ENCODE measurements around the gene SPRR3.

The SPRR3 gene, protein sequence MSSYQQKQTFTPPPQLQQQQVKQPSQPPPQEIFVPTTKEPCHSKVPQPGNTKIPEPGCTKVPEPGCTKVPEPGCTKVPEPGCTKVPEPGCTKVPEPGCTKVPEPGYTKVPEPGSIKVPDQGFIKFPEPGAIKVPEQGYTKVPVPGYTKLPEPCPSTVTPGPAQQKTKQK

DNA sequence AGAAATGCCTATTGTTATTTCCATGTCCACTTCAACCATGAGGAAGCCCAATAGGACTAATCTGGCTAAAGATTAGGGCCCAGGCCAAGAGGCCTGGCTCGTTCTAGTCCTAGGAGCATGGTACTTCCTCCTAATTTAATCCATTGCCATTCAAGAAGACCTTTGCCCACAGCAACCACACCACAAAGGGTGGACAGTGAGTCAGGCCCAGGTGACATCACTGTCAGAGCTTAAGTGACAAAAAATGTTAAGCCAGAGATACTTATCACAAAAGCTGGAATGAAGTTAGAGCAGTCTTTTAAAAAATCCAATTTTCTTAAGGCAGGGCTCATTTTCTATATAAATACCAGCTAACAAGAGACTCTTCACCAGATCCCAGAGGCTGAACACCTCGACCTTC lies at the start of gene SPRR3:
SPRR3 (plus strand) TSS at position 368 of the 400 bp plus-strand sequence. CDS start 1,272 bp downstream, outside the sequence.
- DNase-seq (ENCODE audit: low read depth): no peak

DNA sequence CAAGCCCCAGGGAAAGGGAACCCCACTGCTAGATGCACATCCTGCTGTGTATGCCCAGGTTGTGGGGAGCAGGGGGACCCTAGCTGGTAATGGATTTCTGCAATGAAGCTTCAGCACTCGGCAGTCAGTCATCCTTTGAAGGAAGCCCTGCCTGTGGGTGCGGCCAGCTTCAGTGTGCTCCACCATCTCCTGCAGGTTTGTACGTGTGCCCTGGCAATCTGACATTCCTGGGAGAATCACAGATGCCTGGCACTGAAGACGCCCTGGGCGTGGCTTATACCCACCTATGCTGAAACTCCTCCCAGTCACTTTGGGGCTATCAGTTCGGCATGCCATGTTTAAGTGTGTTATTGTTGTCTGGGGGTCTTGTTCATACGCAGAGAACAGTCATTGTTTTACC lies 47.8 kb upstream of the SPRR3 start:
- no peak for DNase-seq (ENCODE audit: low read depth)

DNA sequence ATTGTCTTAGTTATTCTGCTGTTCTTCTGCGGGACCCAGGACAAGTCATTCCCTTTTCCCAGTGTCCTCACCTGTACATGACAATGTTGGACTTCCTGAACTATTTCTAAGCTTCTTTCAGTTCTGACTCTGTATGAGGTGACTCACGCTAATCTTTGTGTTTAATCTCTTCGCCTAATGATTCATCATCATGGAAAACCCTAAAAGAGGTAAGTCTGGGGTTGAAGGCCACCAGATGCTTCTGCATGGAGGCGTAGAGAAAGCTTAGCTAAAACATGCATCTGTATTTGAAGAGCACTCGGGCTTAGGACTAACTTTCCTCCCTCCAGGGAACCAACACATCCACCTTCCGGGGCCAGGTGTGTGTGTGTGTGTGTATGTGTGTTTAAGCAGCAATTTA lies 47.1 kb upstream of the SPRR3 start:
- no peak for DNase-seq (ENCODE audit: low read depth)

DNA sequence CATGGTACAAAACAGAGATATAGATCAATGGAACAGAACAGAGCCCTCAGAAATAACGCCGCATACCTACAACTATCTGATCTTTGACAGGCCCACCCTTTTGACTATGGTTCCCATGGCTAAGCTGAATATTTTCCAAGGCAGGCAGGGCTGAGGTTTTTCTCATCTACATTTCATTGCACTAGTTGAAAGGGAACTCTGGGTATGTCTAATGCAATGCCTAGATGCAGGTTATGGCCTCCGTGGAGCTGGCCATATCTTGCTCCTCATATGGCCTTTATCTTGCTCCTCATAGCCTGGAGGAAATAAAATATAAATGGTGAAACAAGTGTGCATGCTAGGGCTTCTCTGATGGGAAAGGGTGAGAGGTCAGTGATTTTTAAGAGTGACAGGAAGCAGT lies 44.0 kb upstream of the SPRR3 start:
- no peak for DNase-seq (ENCODE audit: low read depth)

DNA sequence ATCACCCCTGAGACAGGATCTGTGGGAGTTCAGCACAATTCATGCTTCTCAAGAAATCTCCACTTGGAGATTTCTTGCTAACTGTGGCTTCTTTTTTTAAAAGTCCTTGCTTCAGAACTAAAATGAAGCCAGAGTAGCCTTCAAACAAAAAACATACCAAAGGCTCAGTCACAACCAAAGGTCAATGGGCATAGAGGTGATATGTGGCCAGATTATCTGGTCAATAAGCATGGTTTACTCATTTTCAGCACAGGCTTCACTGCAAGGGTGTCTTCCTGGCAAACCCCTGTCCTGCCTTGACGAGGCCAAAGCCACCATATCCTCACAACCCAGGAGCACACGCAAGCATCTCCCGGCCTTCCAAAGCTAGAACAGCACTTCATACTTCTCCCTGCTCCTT lies 42.3 kb upstream of the SPRR3 start:
- no peak for DNase-seq (ENCODE audit: low read depth)

DNA sequence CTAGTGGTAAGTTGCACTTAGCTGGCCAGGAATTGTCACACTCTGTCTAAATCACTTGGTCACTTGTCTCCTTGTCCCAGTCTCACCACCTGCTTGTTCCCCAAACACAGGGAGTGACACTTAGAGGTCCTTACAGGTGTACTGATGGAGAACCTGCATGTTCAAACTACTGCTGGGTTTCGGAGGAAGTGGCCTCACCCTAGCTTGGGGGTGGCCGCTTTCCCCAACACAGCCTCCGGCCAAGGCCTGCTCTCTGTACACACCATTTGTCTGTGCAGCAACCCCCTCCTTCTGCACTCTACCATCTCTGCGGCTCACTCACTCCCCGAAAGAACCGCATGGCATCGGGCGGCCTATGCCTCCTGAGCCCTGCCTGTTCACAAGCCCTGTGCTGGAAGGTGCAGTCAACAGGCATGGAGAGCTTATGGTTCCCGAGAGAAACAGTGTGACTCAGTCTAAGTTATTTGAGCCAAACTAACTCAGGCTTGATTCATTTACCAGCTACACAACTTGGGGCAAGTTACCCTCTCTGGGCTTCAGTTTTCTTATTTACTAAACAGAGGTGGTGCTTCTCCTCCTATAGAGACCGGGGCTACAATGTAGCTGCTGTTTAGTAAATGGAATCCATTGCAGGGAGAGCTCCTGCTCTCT lies 41.6 kb upstream of the SPRR3 start:
- DNase-seq (ENCODE audit: low read depth): no peak

DNA sequence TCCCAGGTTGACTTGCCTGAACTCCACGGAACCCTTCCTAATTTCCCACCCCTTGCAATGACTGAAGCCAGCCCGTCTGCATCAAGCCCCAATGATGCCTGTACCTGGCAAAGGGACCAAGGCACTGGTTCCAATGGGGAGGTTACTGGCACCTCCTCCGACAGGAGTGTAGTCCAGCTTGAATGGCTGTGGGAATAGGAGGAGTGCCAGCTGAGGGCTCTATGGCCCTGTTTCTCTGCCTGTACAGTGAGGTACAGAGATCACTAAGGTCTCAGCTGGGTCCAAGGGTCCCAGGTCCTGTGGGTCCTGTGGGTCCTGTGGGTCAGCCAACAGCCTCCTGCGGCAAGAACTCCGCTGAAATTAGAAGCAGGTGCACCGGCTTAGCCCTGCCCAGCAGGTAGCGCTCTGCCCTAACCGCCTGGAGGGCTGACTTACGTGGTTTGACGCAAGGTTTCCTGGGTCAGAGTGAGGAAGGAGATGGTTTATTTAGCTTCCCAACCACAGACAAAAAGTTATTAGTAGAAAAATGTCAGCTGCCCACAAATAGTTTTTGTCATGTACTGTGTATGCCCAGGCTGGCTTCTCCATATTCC lies 41.0 kb upstream of the SPRR3 start:
- no peak for DNase-seq (ENCODE audit: low read depth)

DNA sequence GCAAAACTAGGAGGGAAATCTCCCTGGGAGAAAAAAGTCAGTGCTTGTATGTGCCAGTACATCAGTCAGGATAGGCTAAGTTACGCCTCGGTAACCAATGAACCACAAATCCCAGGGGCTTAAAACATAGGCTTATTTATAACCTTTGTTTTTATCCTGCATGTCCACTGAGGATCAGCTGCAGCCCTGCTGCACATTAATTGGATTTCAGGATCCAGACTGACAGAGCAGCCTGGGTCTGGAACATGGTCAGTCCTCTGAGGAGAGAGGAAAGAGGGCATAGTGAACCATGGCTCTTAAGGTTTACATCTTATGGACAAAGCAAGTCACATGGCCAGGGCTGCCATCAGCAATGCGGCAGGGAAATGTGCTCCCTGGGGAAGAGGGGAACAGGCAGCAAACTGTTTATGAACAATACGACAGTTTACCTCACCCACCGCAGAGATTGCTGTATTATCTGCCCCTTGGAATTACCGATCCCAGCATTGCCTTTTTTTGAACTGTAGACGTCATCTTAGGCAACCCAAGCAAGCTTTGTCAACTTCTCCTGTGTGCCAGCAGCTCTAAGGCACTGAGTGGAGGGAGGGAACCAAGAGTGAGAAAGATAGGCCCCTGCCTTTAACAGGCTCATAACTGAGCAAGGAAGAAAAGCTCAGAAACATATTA lies 40.2 kb upstream of the SPRR3 start:
- no peak for DNase-seq (ENCODE audit: low read depth)

DNA sequence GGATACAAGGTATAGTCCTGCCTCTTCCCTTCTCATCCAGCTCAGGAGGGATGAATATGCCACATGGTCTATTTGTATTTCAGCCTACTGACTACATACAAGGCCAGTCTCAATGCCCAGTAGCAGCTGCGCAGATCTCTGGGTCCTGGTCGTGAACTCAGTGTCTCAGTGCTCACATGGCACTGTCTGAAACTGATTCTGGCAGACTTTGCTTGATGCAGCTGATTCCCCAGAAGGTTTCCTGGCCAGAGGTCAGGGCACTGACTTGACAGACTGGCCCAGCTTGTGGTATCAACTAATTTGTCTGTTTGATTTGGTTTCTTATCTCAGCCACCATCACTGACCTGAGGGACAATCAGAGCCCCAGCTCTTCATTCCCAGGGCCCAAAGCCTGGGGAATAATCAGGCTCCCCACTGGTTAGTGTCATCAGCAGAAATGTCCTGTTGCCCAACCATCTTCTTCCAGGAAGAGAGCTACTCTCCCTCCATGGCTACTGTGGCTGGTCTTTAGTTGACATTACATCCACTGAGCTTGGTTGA lies 38.6 kb upstream of the SPRR3 start:
- DNase-seq (ENCODE audit: low read depth): no peak

DNA sequence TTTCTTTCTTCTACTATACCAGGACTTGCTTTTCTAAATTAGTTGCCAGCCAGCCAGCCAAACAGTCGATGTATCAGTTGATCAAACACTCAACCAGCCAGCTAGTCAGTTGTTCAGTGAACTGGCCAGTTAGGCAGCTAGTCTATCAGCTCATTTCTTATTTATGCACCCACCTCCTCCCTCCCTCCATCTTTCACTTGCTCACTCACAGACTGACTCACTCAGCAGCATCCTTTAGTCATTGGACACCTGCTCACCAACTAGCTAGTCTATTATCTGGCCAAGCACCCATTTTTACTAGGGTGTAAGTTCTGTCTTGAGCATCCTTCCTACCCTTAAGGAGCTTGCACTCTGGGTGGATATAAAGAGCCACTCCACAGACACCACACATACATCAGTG lies 37.0 kb upstream of the SPRR3 start:
- no peak for DNase-seq (ENCODE audit: low read depth)

DNA sequence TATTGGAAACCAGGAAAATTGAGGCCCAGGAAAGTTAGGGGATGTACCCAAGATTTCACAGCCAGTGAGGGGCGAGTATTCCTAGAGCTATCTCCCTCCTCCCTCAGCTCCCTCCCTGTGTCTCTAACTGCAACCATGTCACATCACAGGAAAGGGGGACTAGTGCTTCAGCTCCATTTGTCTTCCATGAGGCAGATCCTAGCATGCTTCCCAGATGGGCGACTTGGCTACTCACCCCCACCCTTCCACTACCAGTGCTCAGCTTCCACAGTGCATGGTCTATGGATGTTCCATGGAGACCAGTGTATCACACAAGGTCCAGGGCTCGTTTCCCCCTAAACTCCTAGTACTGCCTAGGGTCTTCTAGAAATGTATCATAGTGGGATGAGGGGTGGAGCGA lies 35.7 kb upstream of the SPRR3 start:
- no peak for DNase-seq (ENCODE audit: low read depth)

DNA sequence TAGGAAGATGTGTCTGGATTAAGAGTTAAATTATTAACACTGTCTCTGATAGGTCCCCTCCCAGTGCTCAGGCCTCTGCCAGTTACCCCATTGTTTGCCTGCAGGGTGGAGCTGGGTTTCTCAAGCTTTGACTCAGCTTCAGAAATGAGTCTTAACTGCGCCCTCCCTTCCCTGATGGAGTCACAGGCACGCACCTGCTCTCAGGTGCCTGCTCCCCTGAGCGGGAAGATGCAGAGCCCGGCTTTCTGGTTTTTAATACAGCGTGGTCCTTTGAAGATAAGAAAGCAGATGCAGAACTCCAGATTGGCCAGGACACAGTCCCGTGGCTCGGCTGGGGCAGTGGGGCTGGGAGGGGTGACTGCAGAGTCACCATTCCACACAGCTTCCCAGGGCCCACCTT lies 34.3 kb upstream of the SPRR3 start:
- no peak for DNase-seq (ENCODE audit: low read depth)

DNA sequence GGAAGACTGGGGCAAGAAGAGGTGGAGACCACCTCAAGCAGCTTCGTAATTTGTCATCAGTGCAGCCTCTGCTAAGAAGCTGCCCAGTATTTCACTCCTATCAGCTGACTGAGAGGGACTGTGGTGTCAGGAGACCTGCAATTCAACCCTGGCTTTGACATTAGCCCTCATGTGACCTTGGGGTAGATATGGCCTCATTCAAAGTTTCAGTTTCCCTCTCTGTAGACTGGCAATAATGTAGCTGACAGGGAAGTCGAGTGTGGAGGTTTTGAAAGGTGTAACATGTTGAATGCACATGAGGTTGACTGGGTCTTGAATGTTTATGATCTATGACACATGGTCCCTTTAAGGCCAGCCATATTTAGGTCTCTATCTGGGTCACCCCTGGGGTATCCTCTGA lies 33.3 kb upstream of the SPRR3 start:
- no peak for DNase-seq (ENCODE audit: low read depth)

DNA sequence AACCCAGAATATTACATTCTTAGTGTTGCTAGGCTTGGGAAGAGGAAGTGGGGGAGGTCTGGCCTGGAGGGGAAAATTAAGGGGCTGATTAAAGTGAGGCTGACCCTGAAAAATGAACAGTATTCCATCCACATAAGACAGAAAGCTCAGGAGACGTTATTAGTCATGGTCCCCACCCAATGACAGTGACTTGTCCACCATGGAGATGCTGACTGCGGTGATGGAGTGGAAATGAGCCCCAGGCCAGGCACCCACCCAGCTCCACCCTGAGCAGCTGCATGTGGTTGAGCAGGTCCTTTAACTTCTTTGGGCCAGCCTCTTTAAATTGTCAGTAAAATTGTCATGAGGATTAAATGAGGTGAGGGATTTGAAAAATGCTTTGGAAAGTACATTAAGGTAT lies 32.5 kb upstream of the SPRR3 start:
- no peak for DNase-seq (ENCODE audit: low read depth)

DNA sequence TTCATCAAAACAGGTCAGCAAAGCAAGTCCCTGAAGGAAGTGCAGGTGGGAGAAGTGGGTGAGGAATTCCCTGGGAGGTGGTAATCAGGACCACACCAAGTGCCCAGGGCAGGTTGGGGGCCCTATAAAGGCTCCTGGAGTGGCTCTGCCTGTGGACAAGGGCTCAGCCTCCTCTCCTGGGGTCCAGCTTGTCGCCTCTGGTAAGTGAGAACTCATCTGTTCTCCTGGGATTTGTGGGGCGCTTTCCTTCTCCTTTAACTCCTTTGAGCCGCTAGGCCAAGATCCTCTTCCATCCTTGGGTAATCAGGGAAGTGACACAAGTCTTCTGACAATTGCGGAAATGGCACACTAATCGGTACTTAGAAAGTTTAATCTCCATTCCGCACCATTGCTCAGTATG lies 31.1 kb upstream of the SPRR3 start, which contains the start of gene SPRR4:
SPRR4 (plus strand) TSS at position 154 of the 400 bp plus-strand sequence. CDS start 1,243 bp downstream, outside the sequence.
- DNase-seq (ENCODE audit: low read depth): no peak

DNA sequence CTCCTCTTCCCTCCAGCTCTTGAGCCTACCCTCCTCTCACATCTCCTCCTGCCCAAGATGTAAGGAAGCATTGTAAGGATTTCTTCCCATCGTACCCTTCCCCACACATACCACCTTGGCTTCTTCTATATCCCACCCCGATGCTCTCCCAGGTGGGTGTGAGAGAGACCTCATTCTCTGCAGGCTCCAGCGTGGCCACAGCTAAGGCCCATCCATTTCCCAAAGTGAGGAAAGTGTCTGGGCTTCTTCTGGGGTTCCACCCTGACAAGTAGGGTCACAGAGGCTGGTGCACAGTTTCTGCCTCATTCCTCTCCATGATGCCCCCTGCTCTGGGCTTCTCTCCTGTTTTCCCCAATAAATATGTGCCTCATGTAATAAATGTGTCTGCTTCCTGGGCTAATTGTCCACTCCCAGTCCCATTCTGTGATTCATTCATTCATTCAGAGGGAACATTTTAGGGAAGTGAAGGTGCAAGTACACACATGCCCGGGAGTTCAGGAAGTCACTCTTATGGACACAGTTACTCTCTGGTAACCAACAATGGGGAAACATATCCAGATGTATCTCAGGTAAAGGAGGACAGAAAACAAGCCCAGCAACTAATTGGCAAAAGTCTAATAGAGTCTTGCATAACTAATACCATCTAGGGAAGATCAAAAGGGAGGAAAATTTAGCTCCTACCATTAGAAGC lies 29.2 kb upstream of the SPRR3 start:
- DNase-seq (ENCODE audit: low read depth): no peak

DNA sequence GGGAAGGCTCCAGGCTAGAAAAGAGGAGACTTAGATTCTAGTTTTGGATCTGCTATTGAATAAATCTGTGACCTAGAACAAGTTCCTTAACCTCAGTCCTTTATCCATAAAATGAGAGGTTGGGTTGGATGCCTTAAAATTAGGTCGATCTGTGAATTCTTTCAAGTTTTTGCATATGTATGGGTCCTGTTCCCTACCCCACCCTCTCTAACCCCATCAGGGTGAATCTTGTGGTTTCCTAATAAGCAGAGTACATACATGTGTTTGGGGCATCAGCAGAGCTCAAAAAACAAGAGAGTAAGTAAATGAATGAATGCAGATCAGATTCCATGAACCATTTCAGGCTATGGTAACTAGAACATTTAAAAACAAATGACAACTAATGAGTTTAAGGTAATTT lies 24.9 kb upstream of the SPRR3 start:
- DNase-seq (ENCODE audit: low read depth): no peak

DNA sequence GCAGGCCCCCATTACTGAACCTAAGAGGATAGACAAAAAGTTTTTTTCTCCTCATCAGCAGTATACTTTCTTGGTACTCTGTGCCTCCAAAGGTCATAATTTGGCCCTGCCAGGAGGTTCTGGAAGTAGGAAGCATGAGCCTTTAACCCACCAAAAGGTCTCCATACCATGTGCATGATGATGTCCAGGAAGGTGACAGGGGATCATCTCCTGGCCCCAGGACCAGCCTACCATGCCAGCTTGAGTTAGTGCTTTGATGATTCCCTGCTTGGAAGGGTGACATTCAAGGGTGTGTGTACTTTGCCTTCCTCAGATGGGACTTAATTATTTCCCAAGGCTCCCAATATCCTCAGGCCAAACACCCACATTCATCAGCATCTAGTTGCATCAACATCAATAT lies 23.9 kb upstream of the SPRR3 start:
- no peak for DNase-seq (ENCODE audit: low read depth)

DNA sequence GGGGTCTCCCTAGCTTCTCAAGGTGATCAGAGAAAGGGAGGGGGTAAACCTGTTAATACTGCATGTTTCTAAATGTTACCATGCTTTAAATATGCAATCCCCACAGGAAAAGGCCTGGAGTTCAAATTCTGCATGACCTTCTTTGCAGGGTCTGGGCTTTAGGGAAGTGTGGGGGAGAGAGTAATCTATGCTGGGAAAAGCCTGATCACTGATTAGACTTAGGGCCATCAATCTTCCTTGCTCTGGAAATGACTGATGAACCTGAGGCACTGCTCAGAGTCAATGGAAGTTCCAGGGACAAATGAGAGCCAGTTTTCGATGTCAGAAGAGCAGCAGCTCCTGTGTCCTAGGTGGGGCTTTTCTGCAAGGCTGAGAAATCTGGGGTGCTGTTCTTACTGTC lies 20.9 kb upstream of the SPRR3 start:
- no peak for DNase-seq (ENCODE audit: low read depth)

DNA sequence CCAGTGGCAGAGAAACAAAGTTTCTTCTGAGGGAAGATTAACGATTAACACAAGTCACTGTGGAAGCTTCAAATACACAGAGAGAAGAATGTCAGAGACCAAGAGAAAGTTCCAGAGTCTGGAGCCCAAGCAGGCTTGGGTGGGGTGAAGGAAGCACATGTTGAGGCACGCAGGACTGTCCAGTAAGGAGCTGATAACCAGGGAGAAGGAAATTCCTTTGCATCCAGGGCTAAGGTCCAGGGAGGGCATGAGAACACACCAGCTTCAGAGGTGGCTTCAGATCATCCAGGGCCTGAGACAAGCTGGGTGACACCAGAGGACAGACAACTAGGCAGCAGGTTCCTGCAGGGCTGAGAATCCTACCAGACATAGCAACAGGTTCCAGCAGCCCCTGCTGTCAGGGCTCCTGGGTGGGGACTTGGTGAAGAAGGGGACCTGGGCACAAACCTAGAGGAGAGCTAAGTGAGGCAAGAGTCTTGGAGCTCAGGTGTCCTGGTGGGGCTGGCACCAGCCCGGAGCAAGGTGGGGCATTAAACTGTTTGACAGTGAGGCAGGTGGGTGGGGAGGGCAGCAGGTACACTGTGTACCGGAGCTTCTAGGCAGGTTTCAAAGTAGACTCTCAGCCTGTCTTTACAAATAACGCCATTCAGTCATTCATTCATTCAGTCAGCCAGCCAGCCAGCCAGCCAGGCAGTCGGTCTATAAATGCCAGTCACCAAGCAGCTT lies 20.2 kb upstream of the SPRR3 start:
- DNase-seq (ENCODE audit: low read depth): no peak

DNA sequence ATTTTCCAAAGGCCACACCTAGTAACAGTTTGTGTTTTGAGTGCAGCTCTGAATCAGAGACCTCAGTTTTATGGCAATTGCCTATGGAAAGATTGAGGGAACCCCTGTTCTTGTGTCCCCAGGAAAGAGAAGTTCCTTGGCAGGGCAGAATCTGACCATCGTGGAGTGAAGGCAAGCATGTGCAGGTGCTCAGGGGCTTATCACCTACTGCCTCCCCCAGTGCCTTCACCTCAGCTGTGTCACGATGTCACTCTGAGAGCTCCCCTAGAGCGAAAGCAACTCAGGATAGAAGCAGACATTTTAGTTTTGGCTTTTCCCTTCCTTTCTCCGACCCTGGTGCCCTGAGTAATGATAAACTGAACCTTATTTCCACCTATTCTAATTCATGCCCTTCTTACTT lies 19.5 kb upstream of the SPRR3 start:
- no peak for DNase-seq (ENCODE audit: low read depth)

DNA sequence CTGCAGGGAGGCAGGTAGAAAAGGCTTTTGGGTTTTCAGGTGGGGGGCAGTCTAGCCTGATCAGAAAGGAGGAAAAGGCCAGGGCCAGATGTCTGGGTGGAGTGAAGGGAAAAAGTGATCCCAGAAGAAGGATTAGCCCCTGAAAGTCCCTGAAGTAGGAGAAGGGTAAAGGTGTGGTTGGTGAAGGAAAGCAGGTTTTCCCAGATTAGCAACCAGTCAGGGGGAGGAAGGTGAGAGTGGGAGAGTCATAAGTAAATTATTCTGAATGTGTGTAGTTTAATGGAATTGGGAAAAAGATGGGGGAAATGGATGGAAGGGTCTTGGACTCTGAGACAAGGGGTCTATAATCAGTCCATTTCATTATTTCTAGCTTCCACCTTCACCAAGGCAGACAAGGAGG lies 18.3 kb upstream of the SPRR3 start:
- DNase-seq (ENCODE audit: low read depth): no peak

All from non-pigmented ciliary epithelial cell (primary cell).